Activated CD4-positive, CD25-positive, alpha-beta regulatory T cell (primary cell): ENCODE measurements around the gene C3orf52.

ENCODE experiments used
- DNase-seq, 4 experiments: peaks; one replicate each; lab custom pipeline; 2025; lab: John Stamatoyannopoulos, UW

The C3orf52 gene

GRCh38 chr3:112119962-112120836, 34.0 kb downstream of the C3orf52 start:
- DNase-seq = no peak

GRCh38 chr3:112121577-112122547, 35.7 kb downstream of the C3orf52 start:
- no peak for DNase-seq

- DNase-seq = no peak
Measured at GRCh38 chr3:112122870-112123269, 36.7 kb downstream of the C3orf52 start.

GRCh38 chr3:112123548-112123947, 37.4 kb downstream of the C3orf52 start:
- DNase-seq = no peak

GRCh38 chr3:112124907-112125607, 38.9 kb downstream of the C3orf52 start:
- DNase-seq = no peak

- no peak for DNase-seq
Measured at GRCh38 chr3:112126511-112126911, 40.3 kb downstream of the C3orf52 start.

- DNase-seq = no peak
Measured at GRCh38 chr3:112127522-112128494, 41.6 kb downstream of the C3orf52 start.

GRCh38 chr3:112128843-112129727, 42.9 kb downstream of the C3orf52 start:
- DNase-seq = peak in 3 of 4 experiments; percentile 4 to 7 (median 5)

- DNase-seq = no peak
Measured at GRCh38 chr3:112129925-112130637, 43.9 kb downstream of the C3orf52 start.

GRCh38 chr3:112130638-112130993, 44.4 kb downstream of the C3orf52 start:
- DNase-seq = no peak

- DNase-seq = no peak
Measured at GRCh38 chr3:112131111-112131510, 44.9 kb downstream of the C3orf52 start.

- DNase-seq = no peak
Measured at GRCh38 chr3:112132088-112132487, 45.9 kb downstream of the C3orf52 start.

GRCh38 chr3:112132554-112132953, 46.4 kb downstream of the C3orf52 start:
- DNase-seq = no peak

GRCh38 chr3:112132975-112133448, 46.8 kb downstream of the C3orf52 start, which contains the start of gene GCSAM:
TSS of gene GCSAM (minus strand) at chr3:112133248. CDS start at chr3:112133120, 128 bp downstream.
- DNase-seq = peak in 1 of 4 experiments; percentile 1

GRCh38 chr3:112133626-112134334, 47.6 kb downstream of the C3orf52 start:
- no peak for DNase-seq

- DNase-seq = no peak
Measured at GRCh38 chr3:112134335-112135124, 48.3 kb downstream of the C3orf52 start.

- no peak for DNase-seq
Measured at GRCh38 chr3:112136046-112136445, 49.9 kb downstream of the C3orf52 start.
